Fibroblast of pulmonary artery (primary cell): ENCODE results near the gene CACNA1D.

Experiments
- DNase-seq: peaks from one replicate; pipeline ENCODE4 v3.0.0-alpha.2; 2010; ENCODE audit warnings: low read depth
- H3K4me3 ChIP-seq: replicated peaks from 2 replicates; pipeline ENCODE4 v1.5.1; 2011; ENCODE audit warnings: low read depth, mild to moderate bottlenecking, control low read depth, low read length, moderate library complexity
- TF ChIP-seq, protein P1 (sequence below): IDR thresholded peaks from 2 replicates; pipeline ENCODE4 v1.5.1; 2011; ENCODE audit warnings: mild to moderate bottlenecking, control low read depth, low read length, inconsistent platforms; ENCODE audit errors: missing control alignments

The CACNA1D gene

GRCh38 chr3:53688066-53688465 lies 193.7 kb downstream of the CACNA1D start:
- H3K4me3 ChIP-seq = no peak overlapping the region
- TF ChIP-seq, protein P1, sequence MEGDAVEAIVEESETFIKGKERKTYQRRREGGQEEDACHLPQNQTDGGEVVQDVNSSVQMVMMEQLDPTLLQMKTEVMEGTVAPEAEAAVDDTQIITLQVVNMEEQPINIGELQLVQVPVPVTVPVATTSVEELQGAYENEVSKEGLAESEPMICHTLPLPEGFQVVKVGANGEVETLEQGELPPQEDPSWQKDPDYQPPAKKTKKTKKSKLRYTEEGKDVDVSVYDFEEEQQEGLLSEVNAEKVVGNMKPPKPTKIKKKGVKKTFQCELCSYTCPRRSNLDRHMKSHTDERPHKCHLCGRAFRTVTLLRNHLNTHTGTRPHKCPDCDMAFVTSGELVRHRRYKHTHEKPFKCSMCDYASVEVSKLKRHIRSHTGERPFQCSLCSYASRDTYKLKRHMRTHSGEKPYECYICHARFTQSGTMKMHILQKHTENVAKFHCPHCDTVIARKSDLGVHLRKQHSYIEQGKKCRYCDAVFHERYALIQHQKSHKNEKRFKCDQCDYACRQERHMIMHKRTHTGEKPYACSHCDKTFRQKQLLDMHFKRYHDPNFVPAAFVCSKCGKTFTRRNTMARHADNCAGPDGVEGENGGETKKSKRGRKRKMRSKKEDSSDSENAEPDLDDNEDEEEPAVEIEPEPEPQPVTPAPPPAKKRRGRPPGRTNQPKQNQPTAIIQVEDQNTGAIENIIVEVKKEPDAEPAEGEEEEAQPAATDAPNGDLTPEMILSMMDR = no peak
- no peak for DNase-seq

DNA sequence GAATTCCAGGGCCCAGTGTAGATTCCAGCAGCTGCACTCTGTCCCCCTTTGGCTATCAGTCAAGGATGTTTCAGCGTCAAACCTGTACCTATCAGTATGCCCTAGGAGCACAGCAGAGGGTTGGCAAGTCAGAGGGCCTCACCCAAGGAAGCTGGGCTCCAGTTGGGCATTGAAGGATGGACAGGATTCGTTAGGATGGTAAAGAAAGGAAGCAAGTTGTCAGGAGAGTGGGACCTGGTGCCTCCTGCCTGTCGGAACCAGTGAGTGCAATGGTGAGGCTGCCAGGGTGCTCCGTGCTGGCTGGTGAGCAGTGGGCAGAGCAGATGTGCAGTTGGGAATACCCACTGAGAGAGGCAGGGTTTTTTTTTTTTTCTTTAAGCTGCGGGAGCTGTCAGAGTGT lies 194.6 kb downstream of the CACNA1D start:
- TF ChIP-seq, protein P1 = no peak
- DNase-seq = no peak
- no peak overlapping the region for H3K4me3 ChIP-seq

GRCh38 chr3:53689681-53690080 lies 195.3 kb downstream of the CACNA1D start:
- TF ChIP-seq, protein P1 = no peak
- H3K4me3 ChIP-seq = no peak overlapping the region
- no peak for DNase-seq

GRCh38 chr3:53690521-53690920 lies 196.1 kb downstream of the CACNA1D start:
- TF ChIP-seq, protein P1 = no peak
- DNase-seq = no peak
- H3K4me3 ChIP-seq = no peak overlapping the region

DNA sequence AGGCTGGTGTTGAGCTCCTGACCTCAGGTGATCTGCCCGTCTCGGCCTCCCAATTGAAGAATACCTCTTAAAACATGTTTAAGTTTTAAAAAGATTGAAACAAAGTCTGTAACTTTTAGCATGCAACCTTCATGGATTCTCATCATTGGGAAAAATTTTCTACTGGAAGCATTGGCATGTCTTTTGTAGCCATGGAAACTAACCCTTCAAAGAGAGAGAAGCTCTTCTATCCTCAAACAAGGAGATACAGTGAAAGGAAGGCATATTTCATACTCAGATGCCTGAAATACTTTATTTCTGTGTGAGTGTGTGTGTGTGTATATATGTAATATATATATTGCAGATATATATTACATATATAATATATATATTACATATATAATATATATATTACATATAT lies 196.9 kb downstream of the CACNA1D start:
- no peak for DNase-seq
- TF ChIP-seq, protein P1 = no peak
- no peak overlapping the region for H3K4me3 ChIP-seq

DNA sequence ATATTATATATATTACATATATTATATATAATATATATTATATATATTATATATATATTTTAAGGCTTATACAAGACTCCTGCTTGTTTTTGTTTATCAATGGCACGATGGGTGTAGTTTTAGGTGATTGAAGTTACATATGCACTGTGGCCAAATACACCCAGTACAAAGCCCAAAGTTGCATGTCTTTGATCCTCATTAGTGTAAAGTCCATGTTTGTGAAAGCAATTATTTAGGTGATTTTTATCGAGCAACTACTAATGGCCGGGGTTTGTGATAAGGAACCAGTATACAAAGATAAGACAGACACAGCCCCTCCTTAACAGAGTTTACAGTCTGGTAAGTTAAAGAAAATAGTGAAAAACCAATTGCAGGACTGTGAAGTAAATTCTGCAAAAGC lies 197.5 kb downstream of the CACNA1D start:
- TF ChIP-seq, protein P1 = no peak

DNA sequence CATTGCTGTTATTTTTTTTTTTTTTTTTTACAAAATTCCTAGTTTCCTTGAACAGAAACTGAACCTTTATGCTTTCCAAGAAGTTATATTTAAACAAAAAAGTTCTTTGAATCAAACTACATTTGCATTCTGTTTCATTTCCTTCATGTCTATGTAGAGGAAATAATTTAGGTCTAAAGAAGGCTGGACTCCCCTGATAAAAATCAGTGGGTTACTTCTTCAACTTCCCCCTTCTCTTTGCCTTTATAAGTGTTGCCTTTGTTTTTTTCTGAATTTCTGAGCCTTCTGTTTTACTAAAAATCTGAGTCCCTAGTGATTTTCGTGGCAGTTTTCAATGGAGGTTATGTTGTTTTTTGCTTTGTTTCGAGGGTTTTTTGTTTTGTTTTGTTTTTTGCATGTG lies 199.0 kb downstream of the CACNA1D start:
- TF ChIP-seq, protein P1 = no peak
- no peak overlapping the region for H3K4me3 ChIP-seq

More for the DNA sequence above, 197.5 kb downstream of the CACNA1D start:
- no peak for DNase-seq
- no peak overlapping the region for H3K4me3 ChIP-seq

More for the DNA sequence above, 199.0 kb downstream of the CACNA1D start:
- DNase-seq = no peak
